Mucosa of rectum (tissue), 2 donors: ENCODE data around the gene RAP1A.

Experiments
- H3K27ac ChIP-seq, 2 donors: one replicate each; pipeline ENCODE4 v1.7.0; 2013; ENCODE audit warnings: inconsistent platforms in 2 of 2, low read depth in 2 of 2, low read length in 2 of 2
- H3K27me3 ChIP-seq, 2 donors: one replicate each; pipeline ENCODE4 v1.7.0; 2013; ENCODE audit warnings: low read length in 2 of 2; ENCODE audit not compliant: control insufficient read depth in 2 of 2, insufficient read depth in 2 of 2
- H3K36me3 ChIP-seq, 2 donors: one replicate each; pipeline ENCODE4 v1.7.0; 2013; ENCODE audit warnings: low read length in 2 of 2; ENCODE audit not compliant: control insufficient read depth in 2 of 2, insufficient read depth in 2 of 2
- H3K4me1 ChIP-seq, 2 donors: one replicate each; pipeline ENCODE4 v1.7.0; 2013; ENCODE audit warnings: low read length in 2 of 2, mild to moderate bottlenecking in 1 of 2; ENCODE audit not compliant: control insufficient read depth in 2 of 2, insufficient read depth in 2 of 2
- H3K4me3 ChIP-seq, 2 donors: one replicate each; pipeline ENCODE4 v1.7.0; 2013; ENCODE audit warnings: low read length in 2 of 2
- H3K9ac ChIP-seq, 2 donors: one replicate each; pipeline ENCODE4 v1.7.0; 2013; ENCODE audit warnings: low read length in 2 of 2, low read depth in 1 of 2, mild to moderate bottlenecking in 1 of 2
- H3K9me3 ChIP-seq, 2 donors: one replicate each; pipeline ENCODE4 v1.7.0; 2013; ENCODE audit warnings: low read length in 2 of 2; ENCODE audit not compliant: control insufficient read depth in 2 of 2
- donor health status: healthy.
- donor health status: Normal muscosa, but diverticular disease.

The RAP1A gene

DNA sequence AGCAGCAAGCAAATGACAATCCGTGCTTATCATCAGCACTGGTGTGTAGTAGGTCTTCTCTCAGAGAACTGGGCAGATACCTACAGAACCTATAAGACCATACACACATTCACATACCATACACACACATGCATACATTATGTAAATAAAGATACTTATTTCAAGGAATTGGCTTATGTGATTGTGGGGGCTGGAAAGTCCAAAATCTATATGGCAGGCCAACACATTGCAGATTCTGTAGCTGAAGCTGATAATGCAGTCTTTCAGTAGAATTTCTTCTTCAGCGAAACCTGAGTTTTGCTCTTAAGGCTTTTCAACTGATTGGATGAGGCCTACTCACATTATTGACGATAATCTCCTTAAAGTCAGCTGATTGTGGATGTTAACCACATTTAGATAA lies 24.1 kb downstream of the RAP1A start:
- Histone ChIP-seq H3K27me3 (no peaks in the 10 kb centered on the region), H3K36me3 (no peaks in the 10 kb centered on the region), H3K4me3 (no peak overlapping the region), H3K4me1 (peaks cover 5 to 10% of the 10 kb centered on the region in 2 donors), H3K9ac (no peak overlapping the region), H3K9me3 (no peaks in the 10 kb centered on the region), H3K27ac (no peak overlapping the region)

DNA sequence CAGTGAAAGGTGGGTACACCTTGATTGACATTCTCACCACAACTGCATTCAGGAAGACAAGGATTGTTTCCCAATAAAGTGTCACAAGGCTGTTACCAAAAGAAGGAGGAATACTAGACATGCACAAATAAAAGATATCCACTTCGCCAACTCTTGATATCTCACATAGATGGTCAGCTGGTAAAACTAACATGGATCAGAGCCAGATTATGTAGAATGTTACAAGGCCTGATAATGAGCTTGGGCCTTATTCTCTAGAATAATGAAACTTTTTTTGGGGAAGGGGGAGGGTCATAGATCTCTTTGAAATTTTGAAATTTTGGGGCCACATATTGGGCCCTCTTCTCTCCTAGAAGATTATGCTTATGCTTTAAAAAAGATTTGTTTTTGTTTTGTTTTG lies 24.9 kb downstream of the RAP1A start:
- no peaks in the 10 kb centered on the region for H3K9me3 ChIP-seq
- no peak overlapping the region for H3K9ac ChIP-seq
- peaks cover 5% of the 10 kb centered on the region in 2 donors for H3K4me1 ChIP-seq
- H3K27ac ChIP-seq, result no peak overlapping the region
- H3K27me3 ChIP-seq, result no peaks in the 10 kb centered on the region
- no peaks in the 10 kb centered on the region for H3K36me3 ChIP-seq
- no peak overlapping the region for H3K4me3 ChIP-seq

DNA sequence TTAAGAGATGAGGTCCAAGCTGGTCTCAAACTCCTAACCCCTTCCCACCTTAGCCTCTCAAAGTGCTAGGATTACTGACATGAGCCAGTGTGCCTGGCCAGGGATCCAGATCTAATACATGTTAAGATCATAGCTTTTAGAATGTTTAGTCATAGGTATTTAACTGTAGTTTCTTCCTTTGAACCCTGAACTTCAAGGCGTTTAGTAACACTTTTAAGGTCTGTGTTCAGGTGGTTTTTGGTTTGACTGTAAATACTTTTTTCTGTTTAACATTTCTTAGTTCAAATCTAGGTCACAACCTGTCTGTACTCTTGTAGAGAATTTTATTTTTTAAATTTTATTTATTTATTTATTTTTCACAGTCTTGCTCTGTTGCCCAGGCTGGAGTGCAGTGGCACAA lies 28.1 kb downstream of the RAP1A start:
- Histone ChIP-seq H3K36me3 (no peaks in the 10 kb centered on the region), H3K4me3 (no peak overlapping the region), H3K4me1 (no peaks in the 10 kb centered on the region), H3K9me3 (no peaks in the 10 kb centered on the region), H3K27ac (no peak overlapping the region), H3K9ac (no peak overlapping the region), H3K27me3 (no peaks in the 10 kb centered on the region)

DNA sequence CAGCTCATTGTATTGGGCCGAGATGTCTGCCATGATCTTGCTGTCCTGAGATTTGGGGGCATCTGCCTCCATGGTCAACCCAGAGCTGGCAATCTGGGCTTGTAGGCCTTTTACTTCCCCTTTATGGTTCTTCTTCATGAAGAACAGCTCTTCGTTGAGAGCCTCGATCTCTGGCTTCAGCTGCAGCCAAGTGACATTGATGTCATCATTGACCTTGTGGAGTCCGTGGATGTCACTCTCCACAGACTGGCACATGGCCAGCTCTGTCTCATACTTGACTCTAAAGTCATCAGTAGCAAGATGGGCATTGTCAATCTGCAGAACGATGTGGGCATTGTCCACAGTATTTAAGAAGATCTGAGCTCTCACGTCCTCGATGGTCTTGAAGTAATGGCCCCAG lies 29.2 kb downstream of the RAP1A start:
- no peak overlapping the region for H3K4me3 ChIP-seq
- no peaks in the 10 kb centered on the region for H3K36me3 ChIP-seq
- no peak overlapping the region for H3K9ac ChIP-seq
- no peaks in the 10 kb centered on the region for H3K4me1 ChIP-seq
- H3K27ac ChIP-seq, result no peak overlapping the region
- no peaks in the 10 kb centered on the region for H3K27me3 ChIP-seq
- no peaks in the 10 kb centered on the region for H3K9me3 ChIP-seq

DNA sequence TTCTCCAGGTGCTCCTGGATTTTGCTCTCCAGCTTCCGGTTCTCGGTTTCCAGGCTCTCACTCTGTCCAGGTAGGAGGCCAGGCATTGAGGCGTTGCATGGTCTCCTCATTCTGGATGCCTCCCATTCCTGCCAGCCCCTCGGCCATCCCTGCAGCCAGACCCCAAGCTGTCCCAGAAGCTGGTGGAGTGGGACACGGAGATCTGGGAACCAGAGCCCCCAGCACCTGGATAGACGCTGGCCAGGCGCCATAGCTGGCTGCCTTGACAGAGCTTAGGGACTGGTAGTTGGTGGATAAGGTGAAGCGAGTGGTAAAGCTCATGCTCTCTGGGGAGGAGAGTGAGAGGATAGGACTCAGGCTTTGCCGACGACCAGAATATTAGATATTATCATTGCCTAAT lies 29.6 kb downstream of the RAP1A start:
- Histone ChIP-seq H3K27ac (no peak overlapping the region), H3K36me3 (no peaks in the 10 kb centered on the region), H3K4me3 (no peak overlapping the region), H3K4me1 (peaks cover 0 to under 1% of the 10 kb centered on the region in 2 donors), H3K9ac (no peak overlapping the region), H3K27me3 (no peaks in the 10 kb centered on the region), H3K9me3 (no peaks in the 10 kb centered on the region)

DNA sequence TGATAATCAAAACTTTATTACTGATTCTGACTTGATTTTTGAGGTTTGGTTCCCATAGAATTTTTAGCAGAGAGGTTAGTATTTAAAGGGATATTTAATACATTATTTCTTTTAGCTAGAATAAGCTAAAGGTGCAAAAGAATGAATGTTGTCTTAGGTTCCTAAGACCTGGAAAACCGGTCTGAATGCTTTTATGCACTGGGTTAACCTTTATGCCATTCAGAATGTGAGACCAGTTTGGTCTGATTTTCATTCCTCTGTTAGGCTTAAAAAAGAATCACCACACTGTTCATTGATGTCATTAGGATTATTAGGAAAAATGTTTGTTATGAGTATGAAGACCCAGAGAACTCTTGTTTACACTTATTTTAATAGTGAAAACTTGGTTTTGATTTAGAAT lies 30.1 kb downstream of the RAP1A start:
- H3K9me3 ChIP-seq, result no peaks in the 10 kb centered on the region
- no peaks in the 10 kb centered on the region for H3K36me3 ChIP-seq
- H3K4me1 ChIP-seq, result peaks cover 0 to 2% of the 10 kb centered on the region in 2 donors
- no peak overlapping the region for H3K27ac ChIP-seq
- no peak overlapping the region for H3K9ac ChIP-seq
- no peaks in the 10 kb centered on the region for H3K27me3 ChIP-seq
- H3K4me3 ChIP-seq, result no peak overlapping the region

DNA sequence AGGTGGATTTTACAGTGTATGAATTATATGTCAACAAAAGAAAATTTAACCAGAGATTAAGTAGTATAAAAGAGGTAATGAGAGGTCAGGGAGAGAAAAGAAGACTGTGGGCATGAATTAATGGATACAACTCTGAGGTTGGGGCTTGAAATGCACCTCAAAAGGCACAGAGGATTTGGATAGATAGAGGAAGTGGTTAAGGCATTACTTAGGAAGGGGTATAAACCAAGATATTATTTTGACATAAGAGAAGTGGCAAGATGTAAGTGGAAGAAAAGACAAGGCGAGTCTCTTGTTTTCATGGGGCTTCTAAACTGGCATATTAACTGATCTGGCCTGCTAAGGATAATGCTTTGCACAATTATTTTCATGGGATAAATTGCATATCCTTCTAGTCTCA lies 34.1 kb downstream of the RAP1A start:
- Histone ChIP-seq H3K27me3 (no peaks in the 10 kb centered on the region), H3K27ac (no peak overlapping the region), H3K9ac (no peak overlapping the region), H3K4me3 (no peak overlapping the region), H3K9me3 (no peaks in the 10 kb centered on the region), H3K4me1 (peaks cover 5 to 13% of the 10 kb centered on the region in 2 donors), H3K36me3 (no peaks in the 10 kb centered on the region)

DNA sequence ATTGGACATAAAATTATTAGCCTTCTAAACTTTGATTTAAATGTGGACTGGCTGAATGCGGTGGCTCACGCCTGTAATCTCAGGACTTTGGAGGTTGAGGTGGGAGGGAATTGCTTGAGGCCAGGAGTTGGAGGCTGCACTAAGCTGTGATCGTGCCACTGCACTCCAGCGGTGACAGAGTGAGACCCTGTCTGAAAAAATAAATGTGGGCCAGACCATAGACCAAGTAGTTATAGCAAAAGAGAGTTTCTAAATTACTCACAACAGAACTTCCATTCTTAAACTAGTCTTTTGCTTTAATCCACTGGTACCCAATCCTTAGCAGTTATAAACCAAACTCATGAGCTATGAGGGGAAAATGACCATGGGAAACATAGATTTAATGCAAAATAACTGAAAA lies 35.2 kb downstream of the RAP1A start:
- Histone ChIP-seq H3K36me3 (no peaks in the 10 kb centered on the region), H3K27me3 (no peaks in the 10 kb centered on the region), H3K9ac (no peak overlapping the region), H3K9me3 (no peaks in the 10 kb centered on the region), H3K27ac (no peak overlapping the region), H3K4me3 (no peak overlapping the region), H3K4me1 (peaks cover 9 to 22% of the 10 kb centered on the region in 2 donors)

DNA sequence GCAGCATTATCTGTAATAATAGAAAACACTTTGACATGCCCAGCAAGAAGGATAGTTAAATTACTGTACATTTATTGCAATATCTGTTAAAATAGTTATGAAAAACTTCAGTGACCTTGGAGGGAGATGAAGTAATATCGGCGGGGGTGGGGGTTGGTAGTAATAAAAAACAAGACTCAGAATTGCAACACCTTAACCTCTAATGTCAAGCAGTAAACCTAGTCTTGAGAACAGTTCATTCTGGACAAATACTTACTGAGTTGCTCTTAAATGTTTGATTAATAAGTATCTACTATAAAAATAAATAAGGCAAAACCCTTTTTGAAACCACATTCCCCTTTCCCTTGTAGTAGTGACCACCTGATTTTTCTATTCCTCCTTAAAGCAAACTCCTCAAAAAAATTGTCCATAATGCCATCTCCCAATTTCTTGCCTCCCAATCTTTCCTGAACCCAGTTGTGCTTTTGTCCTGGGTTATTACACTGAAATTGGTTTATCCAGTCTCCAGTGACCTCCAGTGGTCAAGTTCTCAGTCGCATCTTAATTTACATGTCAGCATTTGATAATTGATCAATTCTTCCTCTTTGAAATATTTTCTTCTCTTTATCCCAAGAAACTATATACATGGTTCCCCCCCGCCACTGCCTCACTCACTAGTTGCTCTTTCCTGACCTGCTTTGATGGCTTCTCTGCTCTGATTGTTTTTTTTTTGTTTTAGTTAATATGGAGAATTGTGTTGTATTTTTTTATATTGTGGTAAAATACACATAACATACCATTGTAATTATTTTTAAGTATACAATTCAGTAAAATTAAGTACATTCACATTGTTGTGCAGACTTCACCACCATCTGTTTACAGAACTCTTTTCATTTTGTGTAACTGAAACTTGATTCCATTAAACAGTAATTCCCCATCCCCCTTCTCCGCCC lies 36.8 kb downstream of the RAP1A start:
- Histone ChIP-seq H3K36me3 (no peaks in the 10 kb centered on the region), H3K27me3 (no peaks in the 10 kb centered on the region), H3K9me3 (no peaks in the 10 kb centered on the region), H3K9ac (no peak overlapping the region), H3K4me1 (peaks cover 21 to 36% of the 10 kb centered on the region in 2 donors), H3K27ac (no peak overlapping the region), H3K4me3 (no peak overlapping the region)

DNA sequence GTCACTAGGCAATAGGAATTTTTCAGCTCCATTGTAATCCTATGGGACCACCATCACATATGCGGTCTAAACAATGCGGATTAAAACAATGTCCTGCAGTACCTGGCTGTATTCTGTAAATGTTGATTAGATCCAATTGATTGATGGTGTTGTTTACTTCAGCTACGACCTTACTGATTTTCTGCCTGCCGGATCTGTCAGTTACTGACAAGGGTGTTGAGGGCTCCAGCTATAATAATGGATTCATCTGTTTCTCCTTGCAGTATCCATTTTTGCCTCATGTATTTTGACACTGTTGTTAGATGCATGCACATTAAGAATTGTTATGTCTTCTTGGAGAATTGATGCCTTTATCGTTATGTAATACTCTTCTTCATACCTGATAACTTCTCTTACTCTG lies 39.0 kb downstream of the RAP1A start:
- H3K27ac ChIP-seq, result no peak overlapping the region
- H3K27me3 ChIP-seq, result no peaks in the 10 kb centered on the region
- no peak overlapping the region for H3K4me3 ChIP-seq
- no peaks in the 10 kb centered on the region for H3K36me3 ChIP-seq
- no peak overlapping the region for H3K9ac ChIP-seq
- H3K4me1 ChIP-seq, result peaks cover 21 to 40% of the 10 kb centered on the region in 2 donors
- no peaks in the 10 kb centered on the region for H3K9me3 ChIP-seq
